ENCODE results near the gene ITGA7. TPM values are rescaled to one million over a fixed set of nuclear protein-coding genes. Genes with fewer than 3 reads are reported as not detected.

Gene ITGA7, protein sequence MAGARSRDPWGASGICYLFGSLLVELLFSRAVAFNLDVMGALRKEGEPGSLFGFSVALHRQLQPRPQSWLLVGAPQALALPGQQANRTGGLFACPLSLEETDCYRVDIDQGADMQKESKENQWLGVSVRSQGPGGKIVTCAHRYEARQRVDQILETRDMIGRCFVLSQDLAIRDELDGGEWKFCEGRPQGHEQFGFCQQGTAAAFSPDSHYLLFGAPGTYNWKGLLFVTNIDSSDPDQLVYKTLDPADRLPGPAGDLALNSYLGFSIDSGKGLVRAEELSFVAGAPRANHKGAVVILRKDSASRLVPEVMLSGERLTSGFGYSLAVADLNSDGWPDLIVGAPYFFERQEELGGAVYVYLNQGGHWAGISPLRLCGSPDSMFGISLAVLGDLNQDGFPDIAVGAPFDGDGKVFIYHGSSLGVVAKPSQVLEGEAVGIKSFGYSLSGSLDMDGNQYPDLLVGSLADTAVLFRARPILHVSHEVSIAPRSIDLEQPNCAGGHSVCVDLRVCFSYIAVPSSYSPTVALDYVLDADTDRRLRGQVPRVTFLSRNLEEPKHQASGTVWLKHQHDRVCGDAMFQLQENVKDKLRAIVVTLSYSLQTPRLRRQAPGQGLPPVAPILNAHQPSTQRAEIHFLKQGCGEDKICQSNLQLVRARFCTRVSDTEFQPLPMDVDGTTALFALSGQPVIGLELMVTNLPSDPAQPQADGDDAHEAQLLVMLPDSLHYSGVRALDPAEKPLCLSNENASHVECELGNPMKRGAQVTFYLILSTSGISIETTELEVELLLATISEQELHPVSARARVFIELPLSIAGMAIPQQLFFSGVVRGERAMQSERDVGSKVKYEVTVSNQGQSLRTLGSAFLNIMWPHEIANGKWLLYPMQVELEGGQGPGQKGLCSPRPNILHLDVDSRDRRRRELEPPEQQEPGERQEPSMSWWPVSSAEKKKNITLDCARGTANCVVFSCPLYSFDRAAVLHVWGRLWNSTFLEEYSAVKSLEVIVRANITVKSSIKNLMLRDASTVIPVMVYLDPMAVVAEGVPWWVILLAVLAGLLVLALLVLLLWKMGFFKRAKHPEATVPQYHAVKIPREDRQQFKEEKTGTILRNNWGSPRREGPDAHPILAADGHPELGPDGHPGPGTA
- total RNA-seq = 1 to 10 TPM; 2.1 to 2.6 TPM

GRCh38 chr12:55707841-55708694 lies at the start of gene ITGA7:
TSS of gene ITGA7 (minus strand) at chr12:55707904. CDS start at chr12:55707682, 222 bp downstream.

DNA sequence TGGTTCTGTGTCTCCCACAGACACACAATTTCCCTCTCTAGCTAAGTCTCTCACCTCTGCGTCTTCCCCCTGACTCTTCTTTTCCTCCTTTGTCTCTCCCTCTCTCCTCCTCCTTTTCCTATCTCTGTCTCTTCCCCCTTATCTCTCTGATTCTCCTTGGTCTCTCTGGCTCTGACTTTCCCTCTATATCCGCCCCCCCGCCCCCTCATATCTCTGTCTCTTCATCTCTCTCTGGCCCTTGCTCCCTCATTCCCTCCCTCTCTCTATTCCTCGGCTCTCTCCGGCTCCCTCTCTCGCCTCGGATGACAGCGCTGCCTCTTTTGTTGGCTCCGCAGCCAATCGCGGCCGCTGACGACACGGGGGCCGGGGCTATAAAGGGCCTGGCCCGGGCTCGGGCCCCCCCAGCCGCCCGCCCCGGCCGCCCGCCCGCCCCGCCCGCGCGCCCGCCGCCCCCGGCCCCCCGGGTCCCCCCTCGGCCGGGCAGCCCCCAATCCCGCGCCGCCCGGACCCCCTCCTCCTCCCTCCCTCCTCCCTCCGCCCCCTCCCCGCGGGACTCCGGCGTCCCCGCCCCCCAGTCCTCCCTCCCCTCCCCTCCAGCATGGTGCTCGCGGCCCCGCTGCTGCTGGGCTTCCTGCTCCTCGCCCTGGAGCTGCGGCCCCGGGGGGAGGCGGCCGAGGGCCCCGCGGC lies 35.2 kb upstream of the ITGA7 start, which contains the start of gene GDF11:
GDF11 (plus strand) TSS at position 404 of the 687 bp plus-strand sequence; CDS start at position 599, 195 bp downstream.

DNA sequence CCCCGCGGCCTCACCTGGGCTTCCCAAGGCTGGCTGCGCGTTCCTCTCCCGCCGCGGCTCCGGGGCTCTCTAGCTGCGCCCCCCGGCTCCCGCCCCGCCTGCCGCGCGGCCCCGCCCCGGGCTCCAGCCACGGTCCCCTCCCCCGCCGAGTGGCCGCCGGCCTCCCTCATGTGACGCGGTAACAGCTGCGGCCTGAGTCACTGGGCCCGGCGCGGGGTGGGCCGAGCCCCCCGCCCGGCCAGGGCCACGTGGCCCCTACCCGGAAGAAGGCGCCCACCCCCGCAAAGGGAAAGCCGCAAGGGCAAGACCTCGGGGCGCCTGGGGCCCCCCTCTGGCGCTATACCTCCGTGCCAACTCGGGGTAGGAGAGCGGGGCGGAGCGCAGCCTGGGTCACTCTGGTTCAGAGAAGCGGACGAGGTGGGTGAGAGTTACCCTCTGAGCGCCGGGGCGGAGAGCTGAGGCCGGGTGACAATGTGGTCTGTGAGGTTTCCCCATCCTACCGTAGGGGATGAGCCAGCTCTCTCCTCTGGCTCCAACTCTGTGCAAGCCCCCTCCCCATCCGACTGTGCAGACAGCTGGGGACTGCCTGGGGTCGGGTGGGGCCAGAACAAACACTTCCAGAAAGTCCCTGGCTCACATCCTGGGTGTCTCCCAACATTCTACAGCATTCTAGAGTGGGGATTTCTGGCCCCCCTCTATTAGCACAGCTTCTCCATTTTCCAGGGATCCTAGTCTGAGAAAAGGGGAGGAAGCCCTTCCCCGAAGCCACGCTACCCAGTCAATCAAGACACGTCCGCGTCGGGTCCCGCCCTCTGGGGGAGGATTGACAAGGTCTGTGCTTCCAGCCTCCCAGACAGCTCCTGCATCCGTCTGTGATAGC lies 21.5 kb upstream of the ITGA7 start, which contains the start of gene CD63:
CD63 (minus strand) TSS at position 71 of the 880 bp plus-strand sequence. CDS start 668 bp downstream, outside the sequence.

GRCh38 chr12:55720071-55720564 lies 12.4 kb upstream of the ITGA7 start, which contains the start of gene RDH5:
TSS of gene RDH5 (plus strand) at chr12:55720393. CDS start at chr12:55721185, 792 bp downstream.

DNA sequence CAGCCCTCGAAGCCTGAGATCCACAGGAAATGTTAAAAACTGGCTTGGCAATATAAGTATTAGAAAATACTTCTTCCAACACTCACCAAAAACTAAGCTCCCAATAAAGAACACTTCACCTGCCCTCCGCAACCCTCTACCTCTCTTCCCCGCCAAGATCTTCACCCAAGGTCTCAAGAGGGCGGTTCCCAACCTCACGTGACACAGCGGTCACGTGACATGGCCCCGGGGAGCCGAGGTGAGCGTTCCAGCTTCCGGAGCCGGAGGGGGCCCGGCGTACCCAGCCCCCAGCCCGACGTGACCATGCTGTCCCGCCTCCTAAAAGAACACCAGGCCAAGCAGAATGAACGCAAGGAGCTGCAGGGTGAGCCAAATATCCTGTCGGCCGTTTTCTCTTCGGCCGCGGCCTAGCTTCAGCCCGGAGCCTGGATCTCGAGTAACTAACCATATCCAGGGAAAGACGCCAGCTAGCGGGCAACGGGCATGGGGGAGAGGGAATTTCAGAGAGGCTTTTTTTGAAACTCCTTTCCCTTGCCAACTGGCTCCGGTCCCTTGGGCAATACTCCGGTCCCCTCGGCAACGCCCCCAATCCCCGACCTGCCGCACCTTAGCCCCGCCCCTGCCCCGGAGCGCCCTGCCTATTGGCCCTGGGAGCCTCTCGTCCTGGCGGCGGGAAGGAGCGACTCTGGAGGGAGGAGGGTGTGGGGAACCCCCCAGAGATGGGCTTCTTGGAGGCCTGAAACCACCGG lies 8.3 kb upstream of the ITGA7 start, which contains the start of gene BLOC1S1:
BLOC1S1 (plus strand) TSS at position 214 of the 749 bp plus-strand sequence; CDS start at position 220, 6 bp downstream.

GRCh38 chr12:55636853-55637252 lies 70.9 kb downstream of the ITGA7 start, which contains the start of gene OR10P1:
TSS of gene OR10P1 (plus strand) at chr12:55636892. CDS start at chr12:55636892, 0 bp downstream.

Other genes with a start within 250 kb of the ITGA7 start
- not detected for gene OR6C70, start 237.8 kb downstream of the ITGA7 start, total RNA-seq
- gene OR6C68, start 215.5 kb downstream of the ITGA7 start, total RNA-seq = not detected
- gene OR6C4, start 158.3 kb downstream of the ITGA7 start, total RNA-seq = not detected
- not detected for gene OR2AP1, start 135.4 kb downstream of the ITGA7 start, total RNA-seq
- not detected for gene OR10P1, start 71.0 kb downstream of the ITGA7 start, total RNA-seq
- gene BLOC1S1, start 8.1 kb upstream of the ITGA7 start, total RNA-seq = 100 to 1,000 TPM; 145 to 152 TPM
- gene RDH5, start 12.5 kb upstream of the ITGA7 start, total RNA-seq = 10 to 100 TPM in 1 of 2 experiments, 1 to 10 TPM in 1; 9.7 to 11.1 TPM
- gene CD63, start 21.1 kb upstream of the ITGA7 start, total RNA-seq = 100 to 1,000 TPM; 106 to 114 TPM
- gene GDF11, start 35.2 kb upstream of the ITGA7 start, total RNA-seq = 10 to 100 TPM; 10.2 to 10.7 TPM
- 10 to 100 TPM; 77.9 to 78.8 TPM for gene SARNP, start 109.8 kb upstream of the ITGA7 start, total RNA-seq
- 10 to 100 TPM; 55.3 to 55.7 TPM for gene ORMDL2, start 110.1 kb upstream of the ITGA7 start, total RNA-seq
- 10 to 100 TPM; 30.4 to 31.3 TPM for gene DNAJC14, start 121.7 kb upstream of the ITGA7 start, total RNA-seq
- gene MMP19, start 135.0 kb upstream of the ITGA7 start, total RNA-seq = not detected
- 10 to 100 TPM; 54.0 to 55.4 TPM for gene PYM1, start 220.0 kb upstream of the ITGA7 start, total RNA-seq
- gene DGKA, start 223.3 kb upstream of the ITGA7 start, total RNA-seq = 1,000 to 10,000 TPM in 1 of 2 experiments, 100 to 1,000 TPM in 1; 954 to 1,054 TPM

Data from activated naive CD4-positive, alpha-beta T cell treated with anti-CD3 and anti-CD28 coated beads, Interleukin-2, amount 10 ng/mL, durations not matched to agents 5 hours and 36 hours (primary cell).